Uterus (tissue), 2 donors: Measurements from ENCODE around the gene ACAD10.

Source experiments
- POLR2A ChIP-seq, 2 donors: fragments of 450-650 bp; IDR thresholded peaks; one replicate each; pipeline ENCODE4 v1.6.1; 2016; ENCODE audit warnings: antibody characterized with exemption in 2 of 2, mild to moderate bottlenecking in 1 of 2, moderate library complexity in 1 of 2
- TF ChIP-seq, protein P1 (sequence below), 4 experiments: fragments of 200-600 bp in 2 of 4; fragments of 450-650 bp in 2 of 4; sonication (generic) in 2 of 4; IDR thresholded peaks; one replicate each; pipeline ENCODE4 v1.5.1; 2016 to 2019; ENCODE audit warnings: antibody characterized with exemption in 4 of 4, mild to moderate bottlenecking in 2 of 4, moderate library complexity in 1 of 4

DNA sequence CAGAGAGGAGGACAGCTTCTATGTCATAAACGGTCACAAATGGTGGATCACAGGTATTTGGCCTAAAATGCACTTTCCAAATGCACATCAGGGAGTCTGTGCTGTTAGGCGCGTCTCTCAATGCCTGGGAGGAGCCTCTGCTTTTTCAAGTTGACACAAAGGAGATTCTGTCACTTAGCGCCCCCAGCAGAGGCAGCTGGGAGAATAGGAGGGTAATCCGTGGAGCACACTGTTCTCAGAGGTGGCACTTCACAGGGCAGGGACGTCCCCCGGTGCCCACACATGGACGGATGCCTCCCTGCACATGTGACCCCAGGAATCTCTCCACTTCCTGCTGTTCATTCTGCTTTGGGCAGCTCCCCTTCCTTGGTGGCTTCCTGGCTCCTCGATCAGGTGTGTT is 61.5 kb downstream of the ACAD10 start:
- TF ChIP-seq, protein P1, sequence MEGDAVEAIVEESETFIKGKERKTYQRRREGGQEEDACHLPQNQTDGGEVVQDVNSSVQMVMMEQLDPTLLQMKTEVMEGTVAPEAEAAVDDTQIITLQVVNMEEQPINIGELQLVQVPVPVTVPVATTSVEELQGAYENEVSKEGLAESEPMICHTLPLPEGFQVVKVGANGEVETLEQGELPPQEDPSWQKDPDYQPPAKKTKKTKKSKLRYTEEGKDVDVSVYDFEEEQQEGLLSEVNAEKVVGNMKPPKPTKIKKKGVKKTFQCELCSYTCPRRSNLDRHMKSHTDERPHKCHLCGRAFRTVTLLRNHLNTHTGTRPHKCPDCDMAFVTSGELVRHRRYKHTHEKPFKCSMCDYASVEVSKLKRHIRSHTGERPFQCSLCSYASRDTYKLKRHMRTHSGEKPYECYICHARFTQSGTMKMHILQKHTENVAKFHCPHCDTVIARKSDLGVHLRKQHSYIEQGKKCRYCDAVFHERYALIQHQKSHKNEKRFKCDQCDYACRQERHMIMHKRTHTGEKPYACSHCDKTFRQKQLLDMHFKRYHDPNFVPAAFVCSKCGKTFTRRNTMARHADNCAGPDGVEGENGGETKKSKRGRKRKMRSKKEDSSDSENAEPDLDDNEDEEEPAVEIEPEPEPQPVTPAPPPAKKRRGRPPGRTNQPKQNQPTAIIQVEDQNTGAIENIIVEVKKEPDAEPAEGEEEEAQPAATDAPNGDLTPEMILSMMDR (IDR thresholded peaks at IDR 0.05): no peak
- TF ChIP-seq POLR2A (IDR thresholded peaks at IDR 0.05): no peak
